ENCODE results near the gene CCNYL1. TPM values are rescaled to one million over a fixed set of nuclear protein-coding genes. Genes with fewer than 3 reads are reported as not detected.

Gene CCNYL1
- polyA plus RNA-seq, 1 donor from 2014 or later, result 14.7 TPM

DNA sequence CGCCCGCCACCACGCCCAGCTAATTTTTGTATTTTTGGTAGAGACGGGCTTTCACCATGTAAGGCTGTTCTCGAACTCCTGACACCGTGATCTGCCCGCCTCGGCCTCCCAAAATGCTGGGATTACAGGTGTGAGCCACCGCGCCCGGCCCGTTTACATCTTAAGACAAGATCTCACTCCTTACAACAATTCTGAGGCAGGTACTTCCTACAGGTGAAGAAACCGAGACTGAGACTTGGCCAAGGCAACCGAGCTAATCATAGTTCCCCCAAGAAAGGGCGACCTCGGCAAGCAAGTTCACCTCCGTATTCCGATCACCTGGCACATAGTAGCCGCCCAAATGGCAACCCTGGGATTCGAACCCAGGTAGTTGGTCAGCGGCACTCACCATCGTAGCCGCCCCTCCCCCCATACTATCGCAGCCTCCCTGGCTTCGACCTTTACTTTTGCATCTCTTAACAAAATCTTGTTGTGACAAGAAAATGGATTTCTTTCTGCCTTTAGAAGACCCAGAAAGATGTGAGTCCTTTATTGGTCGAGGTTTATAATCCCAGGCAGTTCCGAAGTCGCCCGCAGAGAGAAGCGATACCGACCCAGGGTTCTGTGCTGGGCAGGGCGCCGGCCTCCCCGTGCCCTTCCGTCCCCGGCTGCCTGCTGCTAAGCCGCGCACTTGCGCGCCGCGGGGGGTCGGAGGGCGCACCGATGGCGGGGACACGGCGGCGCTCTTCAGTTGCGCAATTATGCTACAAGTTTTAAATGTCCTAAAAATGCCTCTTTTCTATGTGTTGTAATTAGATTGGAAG, 59.4 kb downstream of the CCNYL1 start:
- Histone ChIP-seq H3F3A (ENCODE audit: insufficient read depth, low read length, poor library complexity, severe bottlenecking) (no peaks in the 10 kb centered on the region), H3K9me2 (ENCODE audit: insufficient read depth, low read length) (no peaks in the 10 kb centered on the region), H3K4me2 (ENCODE audit: low read length) (no peak overlapping the region), H3K79me2 (replicated peaks; ENCODE audit: insufficient read depth, low read length) (peaks cover 24% of the 10 kb centered on the region), H3K9ac (ENCODE audit: low read length) (no peak overlapping the region), H4K20me1 (ENCODE audit: insufficient read depth) (no peaks in the 10 kb centered on the region), H3K36me3 (ENCODE audit: insufficient read depth, low read length) (no peaks in the 10 kb centered on the region), H3K27ac (ENCODE audit: low read length) (no peak overlapping the region), H2AFZ (ENCODE audit: low read depth, low read length) (no peak overlapping the region), H3K4me3 (ENCODE audit: low read length) (peak overlapping the region; percentile 86), H3K27me3 (ENCODE audit: insufficient read depth, low read depth, low read length) (peaks cover 18% of the 10 kb centered on the region), H3K9me3 (ENCODE audit: low read length) (no peaks in the 10 kb centered on the region)
- TF ChIP-seq EZH2 (IDR thresholded peaks at IDR 0.05; ENCODE audit: borderline replicate concordance, insufficient read depth, low read length, poor library complexity, severe bottlenecking), result no peak
- no peak for TF ChIP-seq SMC3 (conservative IDR thresholded peaks at IDR 0.05; ENCODE audit: poor library complexity)
- TF ChIP-seq, protein P1, sequence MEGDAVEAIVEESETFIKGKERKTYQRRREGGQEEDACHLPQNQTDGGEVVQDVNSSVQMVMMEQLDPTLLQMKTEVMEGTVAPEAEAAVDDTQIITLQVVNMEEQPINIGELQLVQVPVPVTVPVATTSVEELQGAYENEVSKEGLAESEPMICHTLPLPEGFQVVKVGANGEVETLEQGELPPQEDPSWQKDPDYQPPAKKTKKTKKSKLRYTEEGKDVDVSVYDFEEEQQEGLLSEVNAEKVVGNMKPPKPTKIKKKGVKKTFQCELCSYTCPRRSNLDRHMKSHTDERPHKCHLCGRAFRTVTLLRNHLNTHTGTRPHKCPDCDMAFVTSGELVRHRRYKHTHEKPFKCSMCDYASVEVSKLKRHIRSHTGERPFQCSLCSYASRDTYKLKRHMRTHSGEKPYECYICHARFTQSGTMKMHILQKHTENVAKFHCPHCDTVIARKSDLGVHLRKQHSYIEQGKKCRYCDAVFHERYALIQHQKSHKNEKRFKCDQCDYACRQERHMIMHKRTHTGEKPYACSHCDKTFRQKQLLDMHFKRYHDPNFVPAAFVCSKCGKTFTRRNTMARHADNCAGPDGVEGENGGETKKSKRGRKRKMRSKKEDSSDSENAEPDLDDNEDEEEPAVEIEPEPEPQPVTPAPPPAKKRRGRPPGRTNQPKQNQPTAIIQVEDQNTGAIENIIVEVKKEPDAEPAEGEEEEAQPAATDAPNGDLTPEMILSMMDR (IDR thresholded peaks at IDR 0.05; ENCODE audit: poor library complexity, severe bottlenecking), result no peak
- no peak for TF ChIP-seq EP300 (conservative IDR thresholded peaks at IDR 0.05; ENCODE audit: poor library complexity, severe bottlenecking)
- no peak for TF ChIP-seq TAF1 (IDR thresholded peaks at IDR 0.05; ENCODE audit: low read depth)
- TF ChIP-seq POLR2AphosphoS5 (IDR thresholded peaks at IDR 0.05), result no peak
- no peak for TF ChIP-seq RAD21 (conservative IDR thresholded peaks at IDR 0.05)
- no peak for TF ChIP-seq MXI1 (conservative IDR thresholded peaks at IDR 0.05; ENCODE audit: poor library complexity, severe bottlenecking)
- TF ChIP-seq, protein P2, sequence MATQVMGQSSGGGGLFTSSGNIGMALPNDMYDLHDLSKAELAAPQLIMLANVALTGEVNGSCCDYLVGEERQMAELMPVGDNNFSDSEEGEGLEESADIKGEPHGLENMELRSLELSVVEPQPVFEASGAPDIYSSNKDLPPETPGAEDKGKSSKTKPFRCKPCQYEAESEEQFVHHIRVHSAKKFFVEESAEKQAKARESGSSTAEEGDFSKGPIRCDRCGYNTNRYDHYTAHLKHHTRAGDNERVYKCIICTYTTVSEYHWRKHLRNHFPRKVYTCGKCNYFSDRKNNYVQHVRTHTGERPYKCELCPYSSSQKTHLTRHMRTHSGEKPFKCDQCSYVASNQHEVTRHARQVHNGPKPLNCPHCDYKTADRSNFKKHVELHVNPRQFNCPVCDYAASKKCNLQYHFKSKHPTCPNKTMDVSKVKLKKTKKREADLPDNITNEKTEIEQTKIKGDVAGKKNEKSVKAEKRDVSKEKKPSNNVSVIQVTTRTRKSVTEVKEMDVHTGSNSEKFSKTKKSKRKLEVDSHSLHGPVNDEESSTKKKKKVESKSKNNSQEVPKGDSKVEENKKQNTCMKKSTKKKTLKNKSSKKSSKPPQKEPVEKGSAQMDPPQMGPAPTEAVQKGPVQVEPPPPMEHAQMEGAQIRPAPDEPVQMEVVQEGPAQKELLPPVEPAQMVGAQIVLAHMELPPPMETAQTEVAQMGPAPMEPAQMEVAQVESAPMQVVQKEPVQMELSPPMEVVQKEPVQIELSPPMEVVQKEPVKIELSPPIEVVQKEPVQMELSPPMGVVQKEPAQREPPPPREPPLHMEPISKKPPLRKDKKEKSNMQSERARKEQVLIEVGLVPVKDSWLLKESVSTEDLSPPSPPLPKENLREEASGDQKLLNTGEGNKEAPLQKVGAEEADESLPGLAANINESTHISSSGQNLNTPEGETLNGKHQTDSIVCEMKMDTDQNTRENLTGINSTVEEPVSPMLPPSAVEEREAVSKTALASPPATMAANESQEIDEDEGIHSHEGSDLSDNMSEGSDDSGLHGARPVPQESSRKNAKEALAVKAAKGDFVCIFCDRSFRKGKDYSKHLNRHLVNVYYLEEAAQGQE (IDR thresholded peaks at IDR 0.05; ENCODE audit: borderline replicate concordance), result no peak

DNA sequence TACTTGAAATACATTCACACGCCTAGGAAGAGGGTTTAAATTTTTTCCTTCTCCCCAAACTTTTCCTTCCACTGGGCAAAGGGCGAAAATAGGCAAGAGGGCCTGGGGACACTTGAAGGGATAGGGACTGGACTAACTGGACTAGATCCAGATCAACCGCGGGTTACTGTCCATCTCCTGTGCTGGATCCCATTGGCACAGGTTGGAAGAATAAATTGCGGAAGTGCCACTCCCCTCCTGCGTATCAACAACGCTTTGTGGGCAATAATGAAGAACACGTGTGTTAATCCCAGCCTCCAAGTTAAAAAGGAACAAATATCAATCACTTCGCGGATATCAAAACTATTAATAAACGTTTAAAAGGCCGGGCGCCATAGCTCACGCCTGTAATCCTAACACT, 60.0 kb downstream of the CCNYL1 start:
- Histone ChIP-seq H4K20me1 (ENCODE audit: insufficient read depth) (no peaks in the 10 kb centered on the region), H3F3A (ENCODE audit: insufficient read depth, low read length, poor library complexity, severe bottlenecking) (no peaks in the 10 kb centered on the region), H3K9me3 (ENCODE audit: low read length) (no peaks in the 10 kb centered on the region), H3K36me3 (ENCODE audit: insufficient read depth, low read length) (no peaks in the 10 kb centered on the region), H3K4me2 (ENCODE audit: low read length) (no peak overlapping the region), H2AFZ (ENCODE audit: low read depth, low read length) (no peak overlapping the region), H3K79me2 (replicated peaks; ENCODE audit: insufficient read depth, low read length) (peaks cover 18% of the 10 kb centered on the region), H3K9me2 (ENCODE audit: insufficient read depth, low read length) (no peaks in the 10 kb centered on the region), H3K9ac (ENCODE audit: low read length) (no peak overlapping the region), H3K4me3 (ENCODE audit: low read length) (no peak overlapping the region), H3K27ac (ENCODE audit: low read length) (no peak overlapping the region), H3K27me3 (ENCODE audit: insufficient read depth, low read depth, low read length) (peaks cover 18% of the 10 kb centered on the region)
- TF ChIP-seq MXI1 (conservative IDR thresholded peaks at IDR 0.05; ENCODE audit: poor library complexity, severe bottlenecking) (no peak), EZH2 (IDR thresholded peaks at IDR 0.05; ENCODE audit: borderline replicate concordance, insufficient read depth, low read length, poor library complexity, severe bottlenecking) (no peak), EP300 (conservative IDR thresholded peaks at IDR 0.05; ENCODE audit: poor library complexity, severe bottlenecking) (no peak), TAF1 (IDR thresholded peaks at IDR 0.05; ENCODE audit: low read depth) (no peak), RAD21 (conservative IDR thresholded peaks at IDR 0.05) (no peak), SMC3 (conservative IDR thresholded peaks at IDR 0.05; ENCODE audit: poor library complexity) (no peak), POLR2AphosphoS5 (IDR thresholded peaks at IDR 0.05) (no peak)
- TF ChIP-seq, protein P1 (IDR thresholded peaks at IDR 0.05; ENCODE audit: poor library complexity, severe bottlenecking), result no peak
- TF ChIP-seq, protein P2 (IDR thresholded peaks at IDR 0.05; ENCODE audit: borderline replicate concordance), result no peak

All from neural cell (in vitro differentiated cells).